GM18526 (cell line): Measurements from ENCODE around the gene ST8SIA6.

Experiments used
- POLR2A ChIP-seq: IDR thresholded peaks from 3 replicates; pipeline ENCODE4 v1.6.1; 2011; ENCODE audit not compliant: insufficient read length; ENCODE audit errors: extremely low read depth

The ST8SIA6 gene

GRCh38 chr10:17470246-17470645, 15.9 kb upstream of the ST8SIA6 start:
- no peak for TF ChIP-seq POLR2A

- no peak for TF ChIP-seq POLR2A
Measured at GRCh38 chr10:17465328-17466125, 11.1 kb upstream of the ST8SIA6 start.

GRCh38 chr10:17464545-17464944, 10.2 kb upstream of the ST8SIA6 start:
- TF ChIP-seq POLR2A = no peak

- TF ChIP-seq POLR2A = no peak
Measured at GRCh38 chr10:17460756-17461155, 6.4 kb upstream of the ST8SIA6 start.

GRCh38 chr10:17457083-17457482, 2.7 kb upstream of the ST8SIA6 start:
- no peak for TF ChIP-seq POLR2A

GRCh38 chr10:17456032-17456548, 1.7 kb upstream of the ST8SIA6 start:
- no peak for TF ChIP-seq POLR2A

GRCh38 chr10:17455015-17455520, 673 bp upstream of the ST8SIA6 start:
- no peak for TF ChIP-seq POLR2A

- no peak for TF ChIP-seq POLR2A
Measured at GRCh38 chr10:17453373-17454091, 863 bp downstream of the ST8SIA6 start.

GRCh38 chr10:17453035-17453372, 1.4 kb downstream of the ST8SIA6 start:
- no peak for TF ChIP-seq POLR2A

- no peak for TF ChIP-seq POLR2A
Measured at GRCh38 chr10:17452060-17452841, 2.1 kb downstream of the ST8SIA6 start.

- no peak for TF ChIP-seq POLR2A
Measured at GRCh38 chr10:17450024-17450423, 4.4 kb downstream of the ST8SIA6 start.

- TF ChIP-seq POLR2A = no peak
Measured at GRCh38 chr10:17445400-17445998, 8.9 kb downstream of the ST8SIA6 start.

- TF ChIP-seq POLR2A = no peak
Measured at GRCh38 chr10:17444388-17444714, 10.0 kb downstream of the ST8SIA6 start.

- TF ChIP-seq POLR2A = no peak
Measured at GRCh38 chr10:17443707-17444387, 10.5 kb downstream of the ST8SIA6 start.

- no peak for TF ChIP-seq POLR2A
Measured at GRCh38 chr10:17438583-17438982, 15.8 kb downstream of the ST8SIA6 start.
